SK-N-MC (cell line): ENCODE measurements around the gene RABGEF1.

Experiments
- EZH2 ChIP-seq: fragments of 200-600 bp; sonication (generic); IDR thresholded peaks from one replicate; pipeline ENCODE4 v1.6.1; 2017; ENCODE audit warnings: antibody characterized with exemption
- FOXP2 ChIP-seq: optimal IDR thresholded peaks from 2 replicates; pipeline ENCODE3; 2011; ENCODE audit warnings: mild to moderate bottlenecking, moderate library complexity; ENCODE audit not compliant: insufficient read depth; ENCODE audit errors: extremely low read length, control extremely low read depth
- POLR2AphosphoS5 ChIP-seq: IDR thresholded peaks from 2 replicates; pipeline ENCODE4 v1.6.1; 2012; ENCODE audit warnings: mild to moderate bottlenecking, low read depth, low read length, borderline replicate concordance

- TF ChIP-seq EZH2 (no peak), POLR2AphosphoS5 (no peak), FOXP2 (no peak)
These were observed 6.9 kb downstream of the RABGEF1 start for GRCh38 chr7:66747385-66747784.
